ENCODE results near the gene CLCN7. TPM values are rescaled to one million over a fixed set of nuclear protein-coding genes. Genes with fewer than 3 reads are reported as not detected.
"Not testable (repeated sequence)": the region's sequence is repeated elsewhere in the genome, so short reads cannot be mapped to it uniquely, and the experiment has no call there.

Gene CLCN7
- polyA plus RNA-seq, 1 experiment, result 15.7 TPM

DNA sequence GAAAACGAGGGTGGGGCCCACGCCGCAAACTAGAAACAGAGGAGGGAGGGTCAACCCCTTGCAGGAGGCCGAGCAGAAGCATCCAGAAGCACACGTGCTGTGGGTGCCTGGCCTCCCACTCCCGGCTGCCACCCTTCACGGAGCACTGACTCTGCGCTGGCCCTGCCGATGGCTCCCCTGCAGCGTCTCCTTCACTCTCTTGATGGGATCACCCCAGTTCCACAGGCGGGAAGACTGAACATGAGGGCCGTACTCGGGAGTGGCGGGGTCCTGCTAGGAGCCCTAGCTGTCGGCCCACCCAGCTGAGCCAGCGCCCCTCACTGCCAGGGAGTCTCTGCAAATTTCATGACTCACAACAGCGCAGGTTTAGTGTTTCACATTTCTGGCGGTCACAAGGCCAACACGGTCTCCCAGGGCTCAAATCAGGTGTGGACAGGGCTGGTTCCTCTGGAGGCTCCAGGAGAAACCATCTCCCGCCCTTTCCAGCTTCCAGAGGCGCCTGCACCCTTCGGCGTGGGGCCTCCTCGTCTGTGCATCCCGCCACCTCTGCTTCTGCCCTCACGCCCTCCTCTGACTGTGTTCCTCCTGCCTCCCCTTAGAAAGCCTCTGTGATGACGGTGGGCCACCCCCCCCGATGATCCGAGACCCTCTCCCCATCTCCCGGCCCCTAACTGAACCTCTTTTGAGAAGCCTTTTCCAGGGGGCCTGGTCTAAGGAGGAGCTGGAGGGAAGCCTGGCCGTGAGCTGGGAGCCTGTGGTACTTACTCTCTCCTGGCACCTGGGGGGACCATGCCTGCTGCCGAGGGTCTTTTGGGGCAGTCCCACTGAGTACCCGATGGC is 11.9 kb upstream of the CLCN7 start:
- H3K4me3 ChIP-seq (ENCODE audit: low read depth, low read length), result no peak overlapping the region

DNA sequence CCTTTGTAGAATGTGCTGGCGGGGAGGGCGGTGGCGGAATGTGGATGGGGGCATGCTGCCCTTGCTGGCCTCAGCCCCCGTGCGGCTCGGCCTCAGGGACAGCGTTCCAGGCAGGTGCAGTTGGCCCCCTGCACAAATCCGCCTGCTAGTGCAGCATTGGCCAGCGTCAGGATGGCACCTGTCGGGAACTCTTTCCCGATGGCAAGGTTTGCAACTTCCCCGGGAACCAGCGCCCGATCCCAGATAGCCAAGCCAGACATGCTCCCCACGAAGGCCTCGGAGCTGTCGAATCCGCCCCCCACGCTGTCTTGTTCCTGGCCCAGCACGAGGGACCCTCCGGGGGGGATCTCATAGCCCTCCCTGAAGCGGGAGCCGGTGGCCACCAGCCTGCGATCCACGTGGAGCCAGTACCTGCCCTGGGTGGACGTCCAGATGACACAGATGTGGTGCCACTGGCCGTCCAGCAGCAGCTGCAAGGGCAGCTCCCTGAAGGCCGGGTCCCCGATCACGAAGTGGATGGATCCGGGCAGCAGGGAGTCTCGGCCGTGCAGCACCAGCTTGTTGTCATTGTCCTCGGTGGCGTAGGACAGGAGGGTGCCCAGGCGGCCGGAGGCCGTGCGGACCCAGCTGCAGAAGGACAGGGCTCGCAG is 11.1 kb upstream of the CLCN7 start:
- H3K4me3 ChIP-seq (ENCODE audit: low read depth, low read length), result no peak overlapping the region
- H3K27ac ChIP-seq (ENCODE audit: low read depth, low read length), result no peak overlapping the region
- ChIA-PET CTCF (no interaction called here), POLR2A (interaction anchor here (0.6 kb wide), 1 partner anchor 24 kb away, joined by 5 read pairs; no protein-coding TSS in a partner anchor)
- no peak for DNase-seq (ENCODE audit: low read depth, low spot score)
- TF ChIP-seq, protein P1, sequence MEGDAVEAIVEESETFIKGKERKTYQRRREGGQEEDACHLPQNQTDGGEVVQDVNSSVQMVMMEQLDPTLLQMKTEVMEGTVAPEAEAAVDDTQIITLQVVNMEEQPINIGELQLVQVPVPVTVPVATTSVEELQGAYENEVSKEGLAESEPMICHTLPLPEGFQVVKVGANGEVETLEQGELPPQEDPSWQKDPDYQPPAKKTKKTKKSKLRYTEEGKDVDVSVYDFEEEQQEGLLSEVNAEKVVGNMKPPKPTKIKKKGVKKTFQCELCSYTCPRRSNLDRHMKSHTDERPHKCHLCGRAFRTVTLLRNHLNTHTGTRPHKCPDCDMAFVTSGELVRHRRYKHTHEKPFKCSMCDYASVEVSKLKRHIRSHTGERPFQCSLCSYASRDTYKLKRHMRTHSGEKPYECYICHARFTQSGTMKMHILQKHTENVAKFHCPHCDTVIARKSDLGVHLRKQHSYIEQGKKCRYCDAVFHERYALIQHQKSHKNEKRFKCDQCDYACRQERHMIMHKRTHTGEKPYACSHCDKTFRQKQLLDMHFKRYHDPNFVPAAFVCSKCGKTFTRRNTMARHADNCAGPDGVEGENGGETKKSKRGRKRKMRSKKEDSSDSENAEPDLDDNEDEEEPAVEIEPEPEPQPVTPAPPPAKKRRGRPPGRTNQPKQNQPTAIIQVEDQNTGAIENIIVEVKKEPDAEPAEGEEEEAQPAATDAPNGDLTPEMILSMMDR (IDR thresholded peaks at IDR 0.05; ENCODE audit: low read depth, low read length), result no peak
- H3K27me3 ChIP-seq (ENCODE audit: control insufficient read depth, insufficient read depth, low read length), result peaks cover 4% of the 10 kb centered on the region
- H3K9me3 ChIP-seq (ENCODE audit: control insufficient read depth, insufficient read depth, low read length), result peaks cover 7% of the 10 kb centered on the region; the same call in 1 of the 2 replicates

More for the DNA sequence above, 11.9 kb upstream of the CLCN7 start:
- no peak for DNase-seq (ENCODE audit: low read depth, low spot score)
- Histone ChIP-seq H3K27ac (ENCODE audit: low read depth, low read length) (no peak overlapping the region), H3K9me3 (ENCODE audit: control insufficient read depth, insufficient read depth, low read length) (peaks cover 7% of the 10 kb centered on the region; the same call in 1 of the 2 replicates), H3K27me3 (ENCODE audit: control insufficient read depth, insufficient read depth, low read length) (peaks cover 4% of the 10 kb centered on the region)
- TF ChIP-seq, protein P1 (IDR thresholded peaks at IDR 0.05; ENCODE audit: low read depth, low read length), result no peak
- CTCF ChIA-PET, result no interaction called here
- POLR2A ChIA-PET, result no interaction called here

DNA sequence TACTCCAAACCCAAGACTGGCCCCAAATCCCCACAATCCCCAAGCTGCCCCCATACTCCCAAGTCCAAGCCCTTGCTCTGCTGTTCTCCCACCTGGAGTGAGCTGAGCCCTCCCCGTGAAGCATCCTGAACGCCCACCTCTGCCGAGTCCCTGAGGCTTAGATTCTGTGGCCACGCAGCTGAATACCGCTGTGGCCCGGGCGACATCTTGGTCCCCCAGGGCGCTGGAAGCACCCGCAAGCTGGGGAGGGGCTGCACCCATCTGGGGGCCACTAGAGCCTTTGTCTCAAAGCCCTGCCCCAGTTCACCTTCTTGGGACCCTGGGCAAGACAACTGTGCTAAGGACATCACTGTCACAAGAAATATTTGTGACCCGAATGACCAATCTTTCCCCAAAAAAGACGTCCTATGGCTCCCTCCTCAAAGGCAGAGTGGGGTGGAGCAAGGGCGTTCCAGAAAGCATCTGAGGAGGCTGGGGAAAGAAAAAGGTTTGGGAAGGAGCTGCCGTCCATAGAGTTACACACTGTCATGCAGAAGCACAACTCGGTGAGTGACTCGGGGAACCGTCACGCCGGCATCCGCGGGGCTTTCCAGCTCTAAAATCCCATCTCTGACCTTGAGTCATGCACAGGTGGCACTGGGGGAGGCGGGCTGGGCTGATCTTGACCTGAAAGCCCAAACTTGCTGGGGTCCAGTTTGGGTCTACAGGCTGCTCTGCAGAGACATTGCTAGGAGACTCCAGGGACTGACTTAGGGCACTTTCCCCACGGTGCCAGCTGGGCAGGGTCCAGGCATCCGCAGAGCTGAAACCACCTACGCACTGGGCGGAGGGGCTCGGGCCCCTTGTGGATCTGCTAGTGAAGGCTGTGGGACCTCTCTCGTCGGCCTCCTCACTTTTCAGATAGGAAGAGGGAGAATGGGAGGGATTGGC is 7.3 kb upstream of the CLCN7 start:
- peaks cover 12% of the 10 kb centered on the region for H3K9me3 ChIP-seq (ENCODE audit: control insufficient read depth, insufficient read depth, low read length)
- TF ChIP-seq, protein P1 (IDR thresholded peaks at IDR 0.05; ENCODE audit: low read depth, low read length), result no peak
- ChIA-PET POLR2A (no interaction called here), CTCF (no interaction called here)
- DNase-seq (ENCODE audit: low read depth, low spot score), result no peak
- H3K27ac ChIP-seq (ENCODE audit: low read depth, low read length), result no peak overlapping the region
- no peak overlapping the region for H3K4me3 ChIP-seq (ENCODE audit: low read depth, low read length)
- H3K27me3 ChIP-seq (ENCODE audit: control insufficient read depth, insufficient read depth, low read length), result peaks cover 4% of the 10 kb centered on the region

DNA sequence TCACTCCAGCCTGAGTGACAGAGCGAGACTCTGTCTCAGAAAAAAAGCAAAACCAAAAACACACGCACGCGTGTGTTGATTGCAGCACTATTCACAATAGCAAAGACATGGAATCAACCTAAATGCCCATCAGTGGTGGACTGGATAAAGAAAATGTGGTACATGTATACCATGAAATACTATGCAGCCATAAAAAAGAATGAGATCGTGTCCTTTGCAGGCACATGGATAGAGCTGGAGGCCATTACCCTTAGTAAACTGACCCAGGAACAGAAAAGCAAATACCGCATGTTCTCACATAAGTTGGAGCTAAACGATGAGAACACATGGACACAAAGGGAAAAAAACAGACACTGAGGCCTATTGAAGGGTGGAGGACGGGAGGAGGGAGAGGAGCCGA is 4.1 kb upstream of the CLCN7 start:
- H3K27me3 ChIP-seq (ENCODE audit: control insufficient read depth, insufficient read depth, low read length); CTCF ChIA-PET; H3K27ac ChIP-seq (ENCODE audit: low read depth, low read length); H3K4me3 ChIP-seq (ENCODE audit: low read depth, low read length); H3K9me3 ChIP-seq (ENCODE audit: control insufficient read depth, insufficient read depth, low read length); DNase-seq (ENCODE audit: low read depth, low spot score); POLR2A ChIA-PET: not testable (repeated sequence)

DNA sequence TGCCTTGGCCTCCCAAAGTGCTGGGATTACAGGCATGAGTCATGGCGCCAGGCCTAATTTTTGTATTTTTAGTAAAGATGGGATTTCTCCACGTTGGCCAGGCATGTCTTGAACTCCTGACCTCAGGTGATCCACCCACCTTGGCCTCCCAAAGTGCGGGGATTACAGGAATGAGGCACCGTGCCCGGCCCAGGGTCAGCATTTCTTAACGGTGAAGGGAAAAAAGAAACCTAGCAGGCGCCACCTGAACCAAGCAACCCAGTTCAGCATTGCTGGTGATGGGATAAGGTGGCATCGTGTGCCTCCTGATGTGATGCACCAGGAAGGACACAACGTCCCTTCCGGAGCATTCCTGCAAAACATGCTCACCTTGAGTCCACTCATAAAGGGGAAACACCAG is 2.2 kb upstream of the CLCN7 start:
- Histone ChIP-seq H3K27me3 (ENCODE audit: control insufficient read depth, insufficient read depth, low read length) (no peaks in the 10 kb centered on the region), H3K4me3 (ENCODE audit: low read depth, low read length) (no peak overlapping the region), H3K9me3 (ENCODE audit: control insufficient read depth, insufficient read depth, low read length) (peaks cover 8% of the 10 kb centered on the region), H3K27ac (ENCODE audit: low read depth, low read length) (no peak overlapping the region)
- CTCF ChIA-PET, result no interaction called here
- DNase-seq (ENCODE audit: low read depth, low spot score), result no peak
- TF ChIP-seq, protein P1 (IDR thresholded peaks at IDR 0.05; ENCODE audit: low read depth, low read length), result no peak
- POLR2A ChIA-PET, result no interaction called here

Measured in AG04450 (cell line).